Measurements from ENCODE around the gene MYO3B. TPM values are rescaled to one million over a fixed set of nuclear protein-coding genes. Genes with fewer than 3 reads are reported as not detected.

Gene MYO3B
- total RNA-seq, 1 experiment from 2014 or later = 0.50 TPM

DNA sequence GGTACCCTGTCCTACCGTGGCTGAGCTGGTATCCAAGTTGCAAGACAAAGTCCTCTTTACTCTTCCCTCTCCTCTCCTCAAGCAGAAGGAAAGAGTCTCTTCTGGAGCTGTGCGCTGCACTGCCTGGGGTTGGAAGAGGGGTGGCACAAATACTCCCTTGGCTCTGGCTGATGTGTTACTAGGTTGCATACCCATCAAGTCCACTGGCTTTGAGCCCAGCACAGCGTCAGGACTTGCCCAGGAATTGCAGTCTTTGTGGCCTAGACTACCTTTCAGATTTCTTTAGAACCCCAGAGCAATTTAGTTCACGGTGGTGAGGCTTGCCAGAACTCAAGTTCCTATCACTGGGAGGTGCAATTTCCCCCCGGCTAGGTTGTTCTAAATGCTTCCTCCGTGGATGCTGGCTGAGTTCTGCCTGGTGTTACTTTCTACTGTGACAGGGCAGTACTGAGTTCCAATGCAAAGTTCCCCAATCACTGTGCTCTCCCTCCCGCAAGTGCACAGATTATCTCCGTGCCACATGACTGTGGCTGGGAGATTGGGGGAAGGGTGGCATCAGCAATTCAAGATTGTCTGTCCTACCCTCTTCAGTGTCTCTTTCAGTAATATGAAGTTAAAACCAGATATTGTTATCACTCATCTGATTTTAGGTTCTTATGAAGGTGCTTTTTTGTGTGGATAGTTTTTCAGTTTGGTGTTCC lies 13.4 kb downstream of the MYO3B start (continued):
- TF ChIP-seq CTCF (IDR thresholded peaks at IDR 0.05) (no peak), FOXP1 (CRISPR knock-in tag; IDR thresholded peaks at IDR 0.05; ENCODE audit: borderline replicate concordance) (no peak), JAZF1 (CRISPR knock-in tag; IDR thresholded peaks at IDR 0.05) (no peak), EMX1 (CRISPR knock-in tag; IDR thresholded peaks at IDR 0.05) (no peak), ZNF317 (CRISPR knock-in tag; IDR thresholded peaks at IDR 0.05; ENCODE audit: borderline replicate concordance, low read depth) (no peak)

GRCh38 chr2:170196963-170197362 lies 19.0 kb downstream of the MYO3B start:
- ChIA-PET CTCF (no interaction called here), POLR2A (no interaction called here)
- Mint-ChIP-seq H3K9me3 (peaks cover 38% of the 10 kb centered on the region), H3K4me1 (peaks cover 24% of the 10 kb centered on the region), H3K27ac (no peak overlapping the region), H3K27me3 (ENCODE audit: low read depth) (peaks cover 7% of the 10 kb centered on the region), H3K36me3 (peaks cover 17% of the 10 kb centered on the region), H3K4me3 (no peak overlapping the region)
- DNase-seq (ENCODE audit: low spot score) (no peak), ATAC-seq (no peak; the same call in 1 of the 2 replicates)
- TF ChIP-seq CDX4 (CRISPR knock-in tag; IDR thresholded peaks at IDR 0.05; ENCODE audit: borderline replicate concordance) (no peak), ATF1 (CRISPR knock-in tag; IDR thresholded peaks at IDR 0.05) (no peak)

- no peak overlapping the region for H3K27ac Mint-ChIP-seq
- DNase-seq (ENCODE audit: low spot score) = no peak
- POLR2A ChIA-PET = no interaction called here
Observed at GRCh38 chr2:170201275-170201674, 23.3 kb downstream of the MYO3B start.

GRCh38 chr2:170201734-170202393 lies 23.9 kb downstream of the MYO3B start:
- H3K27me3 Mint-ChIP-seq (ENCODE audit: low read depth) = peaks cover 5% of the 10 kb centered on the region
- ATAC-seq = no peak
- TF ChIP-seq EMX1 (CRISPR knock-in tag; IDR thresholded peaks at IDR 0.05) (no peak), NFATC4 (CRISPR knock-in tag; IDR thresholded peaks at IDR 0.05) (no peak), NR3C1 (CRISPR knock-in tag; conservative IDR thresholded peaks at IDR 0.05; ENCODE audit: low read depth) (no peak), ETV6 (CRISPR knock-in tag; IDR thresholded peaks at IDR 0.05) (no peak)
- TF ChIP-seq, protein P1, sequence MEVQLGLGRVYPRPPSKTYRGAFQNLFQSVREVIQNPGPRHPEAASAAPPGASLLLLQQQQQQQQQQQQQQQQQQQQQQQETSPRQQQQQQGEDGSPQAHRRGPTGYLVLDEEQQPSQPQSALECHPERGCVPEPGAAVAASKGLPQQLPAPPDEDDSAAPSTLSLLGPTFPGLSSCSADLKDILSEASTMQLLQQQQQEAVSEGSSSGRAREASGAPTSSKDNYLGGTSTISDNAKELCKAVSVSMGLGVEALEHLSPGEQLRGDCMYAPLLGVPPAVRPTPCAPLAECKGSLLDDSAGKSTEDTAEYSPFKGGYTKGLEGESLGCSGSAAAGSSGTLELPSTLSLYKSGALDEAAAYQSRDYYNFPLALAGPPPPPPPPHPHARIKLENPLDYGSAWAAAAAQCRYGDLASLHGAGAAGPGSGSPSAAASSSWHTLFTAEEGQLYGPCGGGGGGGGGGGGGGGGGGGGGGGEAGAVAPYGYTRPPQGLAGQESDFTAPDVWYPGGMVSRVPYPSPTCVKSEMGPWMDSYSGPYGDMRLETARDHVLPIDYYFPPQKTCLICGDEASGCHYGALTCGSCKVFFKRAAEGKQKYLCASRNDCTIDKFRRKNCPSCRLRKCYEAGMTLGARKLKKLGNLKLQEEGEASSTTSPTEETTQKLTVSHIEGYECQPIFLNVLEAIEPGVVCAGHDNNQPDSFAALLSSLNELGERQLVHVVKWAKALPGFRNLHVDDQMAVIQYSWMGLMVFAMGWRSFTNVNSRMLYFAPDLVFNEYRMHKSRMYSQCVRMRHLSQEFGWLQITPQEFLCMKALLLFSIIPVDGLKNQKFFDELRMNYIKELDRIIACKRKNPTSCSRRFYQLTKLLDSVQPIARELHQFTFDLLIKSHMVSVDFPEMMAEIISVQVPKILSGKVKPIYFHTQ (CRISPR knock-in tag; IDR thresholded peaks at IDR 0.05) = no peak

More at GRCh38 chr2:170201275-170201674, 23.3 kb downstream of the MYO3B start:
- TF ChIP-seq ZNF281 (CRISPR knock-in tag; IDR thresholded peaks at IDR 0.05) (no peak), SP1 (CRISPR knock-in tag; conservative IDR thresholded peaks at IDR 0.05) (no peak), ELF4 (CRISPR knock-in tag; IDR thresholded peaks at IDR 0.05; ENCODE audit: low read depth) (no peak), HMGA2 (CRISPR knock-in tag; IDR thresholded peaks at IDR 0.05) (no peak), TP53 (CRISPR knock-in tag; IDR thresholded peaks at IDR 0.05) (no peak)
- Mint-ChIP-seq H3K4me3 (no peak overlapping the region), H3K9me3 (peaks cover 24% of the 10 kb centered on the region), H3K4me1 (peaks cover 23% of the 10 kb centered on the region), H3K36me3 (peaks cover 14% of the 10 kb centered on the region), H3K27me3 (ENCODE audit: low read depth) (peaks cover 5% of the 10 kb centered on the region)
- CTCF ChIA-PET = interaction anchor here (1.0 kb wide), 1 partner anchor 35 kb away, joined by 3 read pairs; no protein-coding TSS in a partner anchor
- ATAC-seq = no peak

More at GRCh38 chr2:170201734-170202393, 23.9 kb downstream of the MYO3B start:
- peaks cover 25% of the 10 kb centered on the region for H3K9me3 Mint-ChIP-seq
- ChIA-PET POLR2A (no interaction called here), CTCF (interaction anchor here (0.6 to 1.0 kb wide), 2 partner anchors 32 to 34 kb away, joined by 3 read pairs; no protein-coding TSS in a partner anchor)
- no peak for DNase-seq (ENCODE audit: low spot score)
- H3K36me3 Mint-ChIP-seq = peaks cover 17% of the 10 kb centered on the region
- H3K4me3 Mint-ChIP-seq = no peak overlapping the region
- H3K27ac Mint-ChIP-seq = no peak overlapping the region
- peaks cover 17% of the 10 kb centered on the region for H3K4me1 Mint-ChIP-seq

Data from WTC11 (cell line).